Heart left ventricle (tissue), 16 donors: ENCODE measurements around the gene LRRC23. TPM values are rescaled to one million over a fixed set of nuclear protein-coding genes. Genes with fewer than 3 reads are reported as not detected.

Experiments
- ATAC-seq, 4 donors: fragments of 200-7000 bp; cut with Tn5 transposase; one replicate each; pipeline ENCODE4 v1.9.1; 2020 to 2022; ENCODE audit warnings: moderate library complexity in 4 of 4, mild to moderate bottlenecking in 3 of 4, moderate number of reproducible peaks in 1 of 4
- DNase-seq, 5 donors: peaks; one replicate each; pipeline ENCODE4 v3.0.0-alpha.2; 2020
- H3K27ac ChIP-seq, 12 donors: fragments of 200-600 bp; sonication (generic) in 4 of 12; one replicate each; pipeline versions ENCODE4 v1.5.0 to v1.8.0; 2016 to 2022; ENCODE audit warnings: mild to moderate bottlenecking in 2 of 12
- H3K27me3 ChIP-seq, 9 donors: fragments of 200-600 bp; sonication (generic) in 2 of 9; one replicate each; pipeline versions ENCODE4 v1.5.1 to v1.8.0; 2016 to 2022; ENCODE audit warnings: mild to moderate bottlenecking in 3 of 9
- H3K36me3 ChIP-seq, 9 donors: fragments of 200-600 bp; sonication (generic) in 2 of 9; one replicate each; pipeline versions ENCODE4 v1.5.0 to v1.8.0; 2018 to 2022; ENCODE audit warnings: mild to moderate bottlenecking in 2 of 9
- H3K4me1 ChIP-seq, 12 donors: fragments of 200-600 bp; sonication (generic) in 4 of 12; one replicate each; pipeline versions ENCODE4 v1.5.0 to v1.8.0; 2016 to 2022; ENCODE audit warnings: mild to moderate bottlenecking in 3 of 12
- H3K4me3 ChIP-seq, 12 donors: fragments of 200-600 bp; sonication (generic) in 4 of 12; one replicate each; pipeline versions ENCODE4 v1.5.0 to v1.8.0; 2017 to 2022; ENCODE audit warnings: mild to moderate bottlenecking in 9 of 12, moderate library complexity in 4 of 12
- H3K9me3 ChIP-seq, 12 donors: fragments of 200-600 bp; sonication (generic) in 4 of 12; one replicate each; pipeline versions ENCODE4 v1.5.0 to v1.8.0; 2016 to 2022; ENCODE audit warnings: mild to moderate bottlenecking in 1 of 12
- POLR2A ChIP-seq, 2 donors: fragments of 450-650 bp; IDR thresholded peaks; one replicate each; pipeline ENCODE4 v1.6.1; 2017; ENCODE audit warnings: antibody characterized with exemption in 2 of 2, mild to moderate bottlenecking in 2 of 2, moderate library complexity in 2 of 2
- WGBS, 4 donors: extraction: QIAGEN DNeasy Blood & Tissue Kit in 2 of 4; methylation state at CpG; one replicate each; pipeline versions ENCODE4 v1.1.5 to v1.1.7; 2013 to 2018; 5-methylcytosine and 5-hydroxymethylcytosine counted together
- intact Hi-C, 10 donors: fragments of 100-400 bp; cut with DNase I; formaldehyde crosslinking; loops; one replicate each; pipeline versions ENCODE4 v1.11.1 to v1.14.2; 2022
- polyA plus RNA-seq, 2 donors: library from polyadenylated mRNA; stranded (reverse); fragments of 200-250 nt; gene quantifications; one replicate each; pipeline ENCODE4 v1.2.3, GENCODE V29; 2013
- total RNA-seq, 9 donors: library from RNA; depleted of rRNA in 2 of 9; stranded (reverse); fragments of >200 nt in 2 of 9; fragmentation: NEBNext Ultra II Directional in 3 of 9; extraction: Animal tissue kit (Norgen Biotek cat#: 25700) in 3 of 9; gene quantifications; one replicate each; pipeline versions ENCODE4 v1.1.0 to v1.2.4, GENCODE V29; 2016 to 2023
- TF ChIP-seq, protein P1 (sequence below), 12 donors: fragments of 200-600 bp; sonication (generic) in 4 of 12; IDR thresholded peaks; one replicate each; pipeline versions ENCODE4 v1.5.0 to v1.8.0; 2018 to 2022; ENCODE audit warnings: antibody characterized with exemption in 12 of 12, mild to moderate bottlenecking in 5 of 12
- donor health status: ischemic (EF 13 %, LVEDD 7.1; RV severe dilation, severe dysfunction).
- donor health status: healthy with polysubstance abuse.
- donor health status: DM: no; HTN: yes; CAD: no.
- donor health status: DM: no; HTN: no; CAD: no.
- donor health status: ischemic (EF 25% LVEDD 6.9; RV normal size, moderate dysfunction).
- donor health status: ischemic (EF 25% LVEDD 5.7; RV mildly dilated, moderate dysfunction).
- donor health status: healthy.
- donor health status: DM: yes; HTN: yes; CAD: no.
- donor health status: ischemic (EF 35%, LVEDD 5.7; RV mildly dilated, moderate dysfunction).
- donor health status: nonischemic (EF 11% LVEDD 7.7; RV severe dilation, severe dysfunction).
- donor health status: DM: yes; HTN: yes; CAD: no.
- donor health status: PGD.
- donor health status: ischemic (EF 29% LVEDD 5.4; RV normal size, mild dysfunction).
- donor health status: nonischemic (EF 23%, LVEDD 6.1; RV moderate dilation, normal function).

LRRC23 gene
- total and polyA plus RNA-seq, 11 donors = 8.2 to 15.3 (median 11.3) TPM

DNA sequence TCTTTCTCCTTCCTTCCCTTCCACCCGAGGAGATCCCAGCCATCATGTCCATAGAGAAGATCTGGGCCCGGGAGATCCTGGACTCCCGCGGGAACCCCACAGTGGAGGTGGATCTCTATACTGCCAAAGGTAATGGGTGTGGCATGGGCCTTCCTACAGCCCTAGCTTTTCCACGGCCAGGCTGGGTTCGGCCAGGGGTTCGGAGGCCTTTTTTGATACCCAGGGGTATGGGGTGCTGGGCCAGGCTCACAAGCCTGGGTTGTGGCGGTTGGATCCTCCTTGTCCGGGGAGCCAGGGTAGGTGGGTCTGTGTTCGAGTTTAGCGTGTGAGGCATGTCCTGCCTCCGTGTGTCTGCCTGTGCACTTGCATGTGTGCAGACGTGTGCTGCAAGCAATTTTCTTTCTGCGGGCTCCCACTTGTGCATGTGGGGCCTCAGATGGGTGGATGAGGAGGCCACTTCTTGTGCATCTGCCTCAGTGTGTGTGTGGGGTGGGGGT is 11.2 kb downstream of the LRRC23 start:
- WGBS, 4 donors = 78 to 85% (median 83%) methylated on average over 13 to 14 of the region's 14 CpGs
- TF ChIP-seq, protein P1, sequence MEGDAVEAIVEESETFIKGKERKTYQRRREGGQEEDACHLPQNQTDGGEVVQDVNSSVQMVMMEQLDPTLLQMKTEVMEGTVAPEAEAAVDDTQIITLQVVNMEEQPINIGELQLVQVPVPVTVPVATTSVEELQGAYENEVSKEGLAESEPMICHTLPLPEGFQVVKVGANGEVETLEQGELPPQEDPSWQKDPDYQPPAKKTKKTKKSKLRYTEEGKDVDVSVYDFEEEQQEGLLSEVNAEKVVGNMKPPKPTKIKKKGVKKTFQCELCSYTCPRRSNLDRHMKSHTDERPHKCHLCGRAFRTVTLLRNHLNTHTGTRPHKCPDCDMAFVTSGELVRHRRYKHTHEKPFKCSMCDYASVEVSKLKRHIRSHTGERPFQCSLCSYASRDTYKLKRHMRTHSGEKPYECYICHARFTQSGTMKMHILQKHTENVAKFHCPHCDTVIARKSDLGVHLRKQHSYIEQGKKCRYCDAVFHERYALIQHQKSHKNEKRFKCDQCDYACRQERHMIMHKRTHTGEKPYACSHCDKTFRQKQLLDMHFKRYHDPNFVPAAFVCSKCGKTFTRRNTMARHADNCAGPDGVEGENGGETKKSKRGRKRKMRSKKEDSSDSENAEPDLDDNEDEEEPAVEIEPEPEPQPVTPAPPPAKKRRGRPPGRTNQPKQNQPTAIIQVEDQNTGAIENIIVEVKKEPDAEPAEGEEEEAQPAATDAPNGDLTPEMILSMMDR (IDR thresholded peaks at IDR 0.05) = no peak
- TF ChIP-seq POLR2A (IDR thresholded peaks at IDR 0.05) = no peak
- Histone ChIP-seq H3K9me3 (no peaks in the 10 kb centered on the region), H3K36me3 (peaks cover 0 to 12% (median 0%) of the 10 kb centered on the region in 9 donors), H3K4me1 (peaks cover 0 to 19% (median 8%) of the 10 kb centered on the region in 12 donors), H3K27ac (peak overlapping the region in 1 of 12 donors; percentile 89), H3K4me3 (peak overlapping the region in 4 of 12 donors; percentile 57 to 84 (median 74)), H3K27me3 (peaks cover 0 to 14% (median 0%) of the 10 kb centered on the region in 9 donors)
- peak in 1 of 5 donors; percentile 40 for DNase-seq
- ATAC-seq = peak in 1 of 4 donors; percentile 1
- intact Hi-C loops = no loop called here

DNA sequence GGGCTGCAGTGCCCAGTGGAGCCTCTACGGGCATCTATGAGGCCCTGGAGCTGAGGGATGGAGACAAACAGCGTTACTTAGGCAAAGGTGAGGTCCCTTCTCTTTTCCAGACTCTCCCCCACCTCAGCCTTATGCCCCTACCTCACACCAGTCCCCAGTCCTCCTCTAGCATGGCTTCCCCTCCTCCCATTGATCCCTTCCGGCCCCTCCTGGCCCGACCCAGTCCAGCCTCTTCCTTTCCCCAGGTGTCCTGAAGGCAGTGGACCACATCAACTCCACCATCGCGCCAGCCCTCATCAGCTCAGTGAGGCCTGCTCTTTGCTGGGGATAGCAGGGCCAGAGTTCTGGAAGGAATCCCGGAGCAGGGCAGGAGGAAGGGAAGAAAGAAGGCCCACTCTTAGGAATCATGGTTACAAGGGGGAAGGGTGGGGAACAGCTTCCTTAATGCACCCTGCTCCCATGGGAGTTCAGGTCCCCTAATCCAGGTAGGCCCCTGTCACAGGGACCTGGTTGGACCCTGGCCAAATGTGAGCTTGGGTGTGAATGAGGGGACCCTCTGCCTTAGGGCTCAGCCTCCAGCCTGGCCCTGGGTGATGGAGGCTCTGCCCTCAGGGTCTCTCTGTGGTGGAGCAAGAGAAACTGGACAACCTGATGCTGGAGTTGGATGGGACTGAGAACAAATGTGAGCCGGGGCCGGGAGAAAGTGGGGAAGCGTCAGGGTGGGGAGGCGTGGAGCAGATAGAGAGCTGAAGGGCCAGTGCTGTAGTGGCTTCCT is 12.0 kb downstream of the LRRC23 start:
- Histone ChIP-seq H3K4me1 (peaks cover 0 to 19% (median 8%) of the 10 kb centered on the region in 12 donors), H3K36me3 (peaks cover 0 to 13% (median 0%) of the 10 kb centered on the region in 9 donors), H3K27me3 (peaks cover 0 to 14% (median 0%) of the 10 kb centered on the region in 9 donors), H3K27ac (no peak overlapping the region), H3K9me3 (no peaks in the 10 kb centered on the region), H3K4me3 (no peak overlapping the region)
- TF ChIP-seq POLR2A (IDR thresholded peaks at IDR 0.05) = no peak
- TF ChIP-seq, protein P1 (IDR thresholded peaks at IDR 0.05) = no peak
- DNase-seq (peak in 1 of 5 donors; percentile 25), ATAC-seq (no peak)
- intact Hi-C loops = no loop called here
- 89 to 97% (median 91%) methylated on average over 11 of the region's 11 CpGs for WGBS, 4 donors

DNA sequence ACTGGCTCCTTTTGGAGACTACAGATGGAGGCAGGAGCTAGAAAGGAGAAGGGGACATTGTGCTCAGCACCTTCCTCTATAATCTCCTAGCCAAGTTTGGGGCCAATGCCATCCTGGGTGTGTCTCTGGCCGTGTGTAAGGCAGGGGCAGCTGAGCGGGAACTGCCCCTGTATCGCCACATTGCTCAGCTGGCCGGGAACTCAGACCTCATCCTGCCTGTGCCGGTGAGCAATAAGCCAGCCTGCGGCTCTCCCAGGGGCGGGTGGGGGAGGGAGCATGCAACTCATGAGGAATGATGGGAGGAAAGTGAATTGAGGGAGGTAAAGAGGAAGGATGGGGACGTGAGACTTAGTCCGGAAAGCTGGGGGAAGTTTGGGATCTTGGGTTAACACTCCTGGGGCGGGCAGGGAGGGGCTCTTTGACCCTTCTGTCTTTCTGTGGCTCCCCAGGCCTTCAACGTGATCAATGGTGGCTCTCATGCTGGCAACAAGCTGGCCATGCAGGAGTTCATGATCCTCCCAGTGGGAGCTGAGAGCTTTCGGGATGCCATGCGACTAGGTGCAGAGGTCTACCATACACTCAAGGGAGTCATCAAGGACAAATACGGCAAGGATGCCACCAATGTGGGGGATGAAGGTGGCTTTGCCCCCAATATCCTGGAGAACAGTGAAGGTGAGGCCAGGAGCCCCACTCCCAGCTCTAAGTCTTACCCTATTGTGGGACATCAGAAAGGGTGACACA is 13.0 kb downstream of the LRRC23 start:
- 80 to 85% (median 82%) methylated on average over 13 to 14 of the region's 14 CpGs for WGBS, 4 donors
- H3K27ac ChIP-seq = no peak overlapping the region
- peaks cover 0 to 14% (median 0%) of the 10 kb centered on the region in 9 donors for H3K27me3 ChIP-seq
- H3K4me1 ChIP-seq = peaks cover 0 to 24% (median 8%) of the 10 kb centered on the region in 12 donors
- H3K9me3 ChIP-seq = no peaks in the 10 kb centered on the region
- no peak overlapping the region for H3K4me3 ChIP-seq
- no peak for ATAC-seq
- H3K36me3 ChIP-seq = peaks cover 0 to 13% (median 0%) of the 10 kb centered on the region in 9 donors
- TF ChIP-seq, protein P1 (IDR thresholded peaks at IDR 0.05) = no peak
- TF ChIP-seq POLR2A (IDR thresholded peaks at IDR 0.05) = no peak
- intact Hi-C loops = no loop called here
- DNase-seq = peak in 1 of 5 donors; percentile 2

DNA sequence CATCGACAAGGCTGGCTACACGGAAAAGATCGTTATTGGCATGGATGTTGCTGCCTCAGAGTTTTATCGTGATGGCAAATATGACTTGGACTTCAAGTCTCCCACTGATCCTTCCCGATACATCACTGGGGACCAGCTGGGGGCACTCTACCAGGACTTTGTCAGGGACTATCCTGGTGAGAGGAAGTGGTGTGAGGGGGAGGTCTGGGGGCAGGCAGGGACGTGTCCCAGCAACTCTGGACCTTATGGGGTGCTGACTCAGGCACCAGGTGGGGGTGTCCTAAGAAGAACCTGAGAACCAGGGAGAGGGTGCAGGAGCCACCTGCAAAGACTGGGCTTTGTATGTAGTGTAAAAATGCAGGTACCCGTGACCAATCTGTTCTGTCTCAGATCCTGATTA is 15.0 kb downstream of the LRRC23 start:
- TF ChIP-seq, protein P1 (IDR thresholded peaks at IDR 0.05) = no peak
- no peak for TF ChIP-seq POLR2A (IDR thresholded peaks at IDR 0.05)
- Histone ChIP-seq H3K27ac (no peak overlapping the region), H3K4me3 (no peak overlapping the region), H3K9me3 (no peaks in the 10 kb centered on the region), H3K4me1 (peaks cover 0 to 35% (median 10%) of the 10 kb centered on the region in 12 donors), H3K27me3 (peaks cover 0 to 4% (median 0%) of the 10 kb centered on the region in 9 donors), H3K36me3 (peaks cover 0 to 13% (median 0%) of the 10 kb centered on the region in 9 donors)
- intact Hi-C loops = no loop called here
- DNase-seq = peak in 1 of 5 donors; percentile 3
- ATAC-seq = no peak
- WGBS, 4 donors = 68 to 82% (median 74%) methylated on average over 7 of the region's 7 CpGs
